IMR-90 (cell line): ENCODE measurements around the gene JAGN1. TPM values are rescaled to one million over a fixed set of nuclear protein-coding genes. Genes with fewer than 3 reads are reported as not detected.
"Not testable (repeated sequence)": the region's sequence is repeated elsewhere in the genome, so short reads cannot be mapped to it uniquely, and the experiment has no call there.

Experiments
- ATAC-seq: fragments of 200-7000 bp; cut with Tn5 transposase; 2 replicates; pipeline ENCODE4 v1.9.1; 2020; ENCODE audit warnings: low read depth, mild to moderate bottlenecking, moderate library complexity
- BruUV-seq: library from RNA; stranded (reverse); fragments of 400-500 nt; replicated peaks from 2 replicates; lab custom pipeline; 2021; lab: Mats Ljungman, UMichigan
- CTCF ChIA-PET: fragments of 300-600 bp; formaldehyde crosslinking; extraction: SDS; loops from one replicate; lab custom pipeline; 2021; ENCODE audit warnings: antibody characterized with exemption; lab: Yijun Ruan, JAX
- POLR2A ChIA-PET: fragments of 300-600 bp; sonication (Branson Sonifier 250); formaldehyde crosslinking; loops from one replicate; lab custom pipeline; 2022; ENCODE audit warnings: antibody characterized with exemption; ENCODE audit not compliant: unreplicated experiment; lab: Charles Lee
- DNase-seq: peaks from one replicate; pipeline ENCODE4 v3.0.0; 2013
- H2AFZ ChIP-seq: replicated peaks from 2 replicates; pipeline ENCODE3; 2013; ENCODE audit warnings: low read length, mild to moderate bottlenecking; ENCODE audit not compliant: poor library complexity
- H2AK5ac ChIP-seq: 2 replicates; pipeline ENCODE4 v1.6.1; 2013; ENCODE audit warnings: low read depth, low read length, inconsistent platforms
- H2AK9ac ChIP-seq: replicated peaks from 2 replicates; pipeline ENCODE3; 2013; ENCODE audit warnings: mild to moderate bottlenecking, low read depth, low read length, moderate library complexity; ENCODE audit not compliant: poor library complexity
- H2BK120ac ChIP-seq: 2 replicates; pipeline ENCODE4 v1.6.1; 2013; ENCODE audit warnings: low read depth, low read length, inconsistent platforms
- H2BK15ac ChIP-seq: 3 replicates; pipeline ENCODE4 v1.6.1; 2013; ENCODE audit warnings: low read depth, low read length, inconsistent platforms
- H2BK20ac ChIP-seq: 2 replicates; pipeline ENCODE4 v1.6.1; 2013; ENCODE audit warnings: low read depth, mild to moderate bottlenecking, inconsistent platforms, low read length, moderate library complexity
- H2BK5ac ChIP-seq: 2 replicates; pipeline ENCODE4 v1.6.1; 2013; ENCODE audit warnings: mild to moderate bottlenecking, low read depth, low read length, inconsistent platforms; ENCODE audit not compliant: poor library complexity, severe bottlenecking
- H3K14ac ChIP-seq: replicated peaks from 2 replicates; pipeline ENCODE4 v1.6.1; 2013; ENCODE audit warnings: low read depth, low read length, inconsistent platforms
- H3K18ac ChIP-seq: 2 replicates; pipeline ENCODE4 v1.6.1; 2013; ENCODE audit warnings: low read depth, low read length, control low read depth
- H3K23ac ChIP-seq: 2 replicates; pipeline ENCODE4 v1.6.1; 2013; ENCODE audit warnings: low read depth, low read length, inconsistent platforms
- H3K27ac ChIP-seq: 2 replicates; pipeline ENCODE4 v1.5.1; 2013; ENCODE audit warnings: mild to moderate bottlenecking, control low read depth, low read length; ENCODE audit not compliant: insufficient read depth
- H3K27me3 ChIP-seq: 2 replicates; pipeline ENCODE4 v1.6.1; 2013; ENCODE audit warnings: low read length; ENCODE audit not compliant: control insufficient read depth, insufficient read depth
- H3K36me3 ChIP-seq: 2 replicates; pipeline ENCODE4 v1.6.1; 2013; ENCODE audit warnings: low read length, mixed read lengths; ENCODE audit not compliant: control insufficient read depth, insufficient read depth
- H3K4ac ChIP-seq: 2 replicates; pipeline ENCODE4 v1.6.1; 2013; ENCODE audit warnings: low read depth, low read length, inconsistent platforms
- H3K4me1 ChIP-seq: 2 replicates; pipeline ENCODE4 v1.6.1; 2013; ENCODE audit warnings: low read length, mixed read lengths; ENCODE audit not compliant: control insufficient read depth, insufficient read depth
- H3K4me2 ChIP-seq: 2 replicates; pipeline ENCODE4 v1.6.1; 2013; ENCODE audit warnings: low read depth, mild to moderate bottlenecking, control low read depth, low read length, moderate library complexity
- H3K4me3 ChIP-seq: 2 replicates; pipeline ENCODE4 v1.5.1; 2013; ENCODE audit warnings: low read depth, mild to moderate bottlenecking, control low read depth, low read length, moderate library complexity; ENCODE audit not compliant: insufficient read depth
- H3K56ac ChIP-seq: 2 replicates; pipeline ENCODE4 v1.6.1; 2013; ENCODE audit warnings: low read length, inconsistent platforms; ENCODE audit not compliant: insufficient read depth; ENCODE audit errors: extremely low read depth
- H3K79me1 ChIP-seq, 2 experiments: 2 replicates each; pipeline ENCODE4 v1.6.1; 2013; ENCODE audit warnings: low read length in 2 of 2, inconsistent platforms in 1 of 2, low read depth in 1 of 2
- H3K9ac ChIP-seq: 2 replicates; pipeline ENCODE4 v1.6.1; 2013; ENCODE audit warnings: low read depth, low read length, control low read depth
- H3K9me1 ChIP-seq: 2 replicates; pipeline ENCODE4 v1.6.1; 2013; ENCODE audit warnings: low read length, inconsistent platforms; ENCODE audit not compliant: insufficient read depth
- H3K9me3 ChIP-seq: 2 replicates; pipeline ENCODE4 v1.6.1; 2013; ENCODE audit warnings: low read length; ENCODE audit not compliant: control insufficient read depth, insufficient read depth
- H4K20me1 ChIP-seq: 2 replicates; pipeline ENCODE4 v1.6.1; 2013; ENCODE audit warnings: low read length, inconsistent platforms; ENCODE audit not compliant: insufficient read depth
- H4K5ac ChIP-seq: 2 replicates; pipeline ENCODE4 v1.6.1; 2013; ENCODE audit warnings: mild to moderate bottlenecking, low read depth, low read length, control low read depth
- H4K8ac ChIP-seq, 2 experiments: 2 replicates each; pipeline ENCODE4 v1.6.1; 2013; ENCODE audit warnings: low read depth in 2 of 2, low read length in 2 of 2, control low read depth in 1 of 2, inconsistent platforms in 1 of 2
- H4K91ac ChIP-seq: 2 replicates; pipeline ENCODE4 v1.6.1; 2013; ENCODE audit warnings: low read depth, low read length, inconsistent platforms; ENCODE audit not compliant: insufficient read depth
- WGBS, 2 experiments: methylation state at CpG; one replicate each; pipeline versions ENCODE4 v1.1.5 to v1.1.7; 2013; ENCODE audit warnings: missing lambda C conversion rate in 2 of 2; ENCODE audit not compliant: insufficient read length in 1 of 2; ENCODE audit errors: extremely low coverage in 2 of 2; 5-methylcytosine and 5-hydroxymethylcytosine counted together
- dilution Hi-C: fragments of 300-500 bp; cut with HindIII; formaldehyde crosslinking; loops from one replicate; pipeline ENCODE4 v1.14.3; 2018; ENCODE audit warnings: low sequenced_read_pairs; ENCODE audit not compliant: unreplicated experiment
- in situ Hi-C: fragments of 300-500 bp; cut with MboI; formaldehyde crosslinking; loops from 3 replicates; pipeline ENCODE4 v1.14.3; 2019; ENCODE audit warnings: low sequenced_read_pairs, inconsistent platforms, mixed read lengths
- intact Hi-C: fragments of 100-400 bp; cut with micrococcal nuclease; formaldehyde crosslinking; loops from 2 replicates; pipeline ENCODE4 v1.10.0; 2022
- polyA plus RNA-seq, 3 experiments: library from polyadenylated mRNA; depleted of rRNA; stranded (reverse); fragments of >200 nt; gene quantifications; 2 replicates each; pipeline ENCODE4 v1.2.3, GENCODE V29; 2012; ENCODE audit warnings: low replicate concordance in 1 of 3
- total RNA-seq: library from RNA; depleted of rRNA; stranded (reverse); fragments of >200 nt; gene quantifications from 2 replicates; pipeline ENCODE4 v1.2.3, GENCODE V29; 2012

JAGN1 gene
- total and polyA plus RNA-seq, 2 of the 4 experiments (the other 2 are of a cell fraction): 32.7 to 39.3 TPM

DNA sequence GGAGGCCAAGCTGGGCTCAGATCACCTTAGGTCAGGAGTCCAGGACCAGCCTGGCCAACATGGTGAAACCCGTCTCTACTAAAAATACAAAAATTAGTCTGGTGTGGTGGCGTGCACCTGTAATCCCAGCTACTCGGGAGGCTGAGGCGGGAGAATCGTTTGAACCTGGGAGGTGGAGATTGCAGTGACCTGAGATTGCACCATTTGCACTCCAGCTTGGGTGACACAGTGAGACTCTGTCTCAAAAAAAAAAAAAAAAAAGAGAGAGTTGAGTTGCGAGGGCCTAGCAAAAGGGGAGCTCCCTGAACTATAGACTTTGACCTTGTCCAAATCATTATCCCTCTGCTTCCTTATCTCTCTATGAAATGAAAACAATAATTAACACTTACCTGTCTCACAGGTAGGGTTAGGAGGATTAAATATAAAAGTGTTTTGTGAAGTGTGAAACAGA, 10.6 kb downstream of the JAGN1 start:
- H3K4me3 ChIP-seq, H2AK5ac ChIP-seq, H2AK9ac ChIP-seq, H3K23ac ChIP-seq, intact Hi-C loops, H2AFZ ChIP-seq, H2BK20ac ChIP-seq, CTCF ChIA-PET, H3K27ac ChIP-seq, ATAC-seq, H2BK120ac ChIP-seq, H4K8ac ChIP-seq, H2BK5ac ChIP-seq, H4K20me1 ChIP-seq, H3K36me3 ChIP-seq, H3K4ac ChIP-seq, DNase-seq, H2BK15ac ChIP-seq, H3K9ac ChIP-seq, H3K56ac ChIP-seq, H4K5ac ChIP-seq, H3K9me3 ChIP-seq, H3K27me3 ChIP-seq, H4K91ac ChIP-seq, POLR2A ChIA-PET, in situ Hi-C loops, BruUV-seq, H3K4me2 ChIP-seq, dilution Hi-C loops, H3K18ac ChIP-seq, H3K14ac ChIP-seq: not testable (repeated sequence)
- H3K79me1 ChIP-seq: peaks cover 0 to 35% of the 10 kb centered on the region in 2 experiments; a peak in 2 of 4 replicates
- WGBS, 2 experiments: 93% methylated on average over 3 of the region's 6 CpGs; no CpG with 5 or more reads in 1 of the 2 experiments
- peaks cover 11% of the 10 kb centered on the region for H3K4me1 ChIP-seq
- peaks cover 21% of the 10 kb centered on the region for H3K9me1 ChIP-seq
